GM18499 (cell line): Measurements from ENCODE around the gene CAMK1D.

Experiments
- ATAC-seq: cut with Tn5 transposase; IDR thresholded peaks from one replicate; pipeline ENCODE4 v1.9.1; 2021; ENCODE audit warnings: moderate number of reproducible peaks; ENCODE audit not compliant: insufficient read depth, unreplicated experiment

Gene CAMK1D

DNA sequence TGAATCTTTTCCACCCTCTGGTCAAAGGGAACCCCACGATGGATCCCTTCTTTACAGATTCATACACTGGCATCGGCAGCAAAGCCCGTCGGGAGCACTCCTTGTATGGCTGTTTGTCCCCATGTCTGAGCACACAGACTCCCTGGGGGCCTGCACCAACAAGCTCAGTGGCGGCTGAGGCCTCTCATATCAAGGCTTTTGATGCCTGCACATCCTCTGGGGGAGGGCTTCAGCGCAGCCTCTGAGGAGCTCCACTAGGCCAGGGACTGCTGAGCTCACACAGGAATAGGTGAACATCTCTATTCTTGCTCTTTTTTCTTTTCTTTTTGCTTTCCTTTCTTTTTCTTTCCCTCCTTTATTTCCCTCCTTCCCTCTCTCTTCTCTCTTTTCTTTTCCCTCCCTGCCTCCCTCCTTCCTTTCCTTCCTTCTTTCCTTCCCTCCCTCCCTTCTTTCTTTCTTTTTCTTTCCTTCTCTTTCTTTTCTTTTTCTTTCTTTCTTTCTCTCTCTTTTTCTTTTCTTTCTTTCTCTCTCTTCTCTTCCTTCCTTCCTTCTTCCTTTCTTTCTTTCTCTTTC lies 477.5 kb downstream of the CAMK1D start:
- ATAC-seq, result no peak

DNA sequence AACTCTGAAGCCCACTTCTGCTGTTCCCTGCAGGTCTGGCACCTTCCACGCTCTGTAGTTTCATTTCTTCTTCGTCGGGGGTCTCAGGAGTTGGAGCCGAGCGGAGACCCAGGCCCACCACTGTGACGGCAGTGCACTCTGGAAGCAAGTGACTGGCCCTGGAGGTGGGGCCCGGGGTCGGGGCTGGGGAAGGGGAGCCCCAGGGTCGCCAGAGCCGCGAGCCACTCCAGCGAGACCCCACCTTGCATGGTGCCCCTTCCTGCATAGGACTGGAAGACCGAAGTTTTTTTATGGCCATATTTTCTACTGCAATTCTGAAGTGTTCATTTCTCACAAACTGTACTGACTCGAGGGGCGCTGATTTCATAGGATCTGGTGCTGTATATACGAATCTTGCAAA lies 479.4 kb downstream of the CAMK1D start:
- no peak for ATAC-seq

DNA sequence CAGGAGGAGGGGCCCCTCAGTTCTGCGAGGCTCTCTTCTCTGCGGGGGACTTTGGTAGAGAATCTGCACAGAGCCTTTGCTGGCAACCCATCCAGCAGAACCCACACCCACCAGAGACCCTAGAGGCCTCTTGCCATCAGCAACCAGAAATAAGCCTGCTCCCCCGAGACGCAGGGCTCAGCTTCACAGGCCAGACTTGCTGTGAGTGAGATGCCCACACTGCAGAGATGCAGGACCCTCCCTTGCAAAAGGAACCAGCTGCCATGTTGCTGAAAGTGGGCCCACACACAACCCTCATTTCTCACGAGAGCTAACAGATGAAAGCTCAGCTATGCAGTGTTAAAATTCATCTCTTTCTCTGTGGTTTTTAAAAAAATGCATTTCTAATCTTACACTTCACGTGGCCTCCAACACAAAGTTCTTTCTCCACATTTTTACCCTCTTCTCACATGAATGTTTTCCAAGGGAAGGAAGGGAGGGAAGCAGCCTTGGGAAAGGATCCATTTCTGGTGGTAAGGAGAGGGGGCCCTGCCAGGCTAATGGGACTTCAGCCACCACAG lies 480.6 kb downstream of the CAMK1D start:
- ATAC-seq, result no peak

DNA sequence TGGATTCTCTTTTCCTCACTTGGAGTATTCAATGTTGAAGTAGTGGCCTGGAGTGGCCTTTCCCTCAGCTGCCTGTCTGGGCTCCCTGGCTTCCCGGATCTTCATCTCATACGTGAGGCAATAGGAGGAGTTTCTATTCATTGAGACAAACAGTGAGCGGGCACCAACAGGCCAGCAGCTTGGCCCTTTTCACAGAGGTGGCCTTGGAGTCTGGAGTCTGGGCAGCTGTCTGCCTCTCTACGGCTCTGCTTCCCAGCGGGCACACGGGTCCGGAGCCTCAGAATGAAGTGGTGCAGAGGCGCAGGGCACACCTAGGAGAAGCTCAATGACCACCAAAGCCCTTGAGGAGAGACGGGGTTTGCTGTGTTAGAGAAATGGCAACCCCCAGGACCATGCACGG lies 482.7 kb downstream of the CAMK1D start:
- ATAC-seq, result no peak

DNA sequence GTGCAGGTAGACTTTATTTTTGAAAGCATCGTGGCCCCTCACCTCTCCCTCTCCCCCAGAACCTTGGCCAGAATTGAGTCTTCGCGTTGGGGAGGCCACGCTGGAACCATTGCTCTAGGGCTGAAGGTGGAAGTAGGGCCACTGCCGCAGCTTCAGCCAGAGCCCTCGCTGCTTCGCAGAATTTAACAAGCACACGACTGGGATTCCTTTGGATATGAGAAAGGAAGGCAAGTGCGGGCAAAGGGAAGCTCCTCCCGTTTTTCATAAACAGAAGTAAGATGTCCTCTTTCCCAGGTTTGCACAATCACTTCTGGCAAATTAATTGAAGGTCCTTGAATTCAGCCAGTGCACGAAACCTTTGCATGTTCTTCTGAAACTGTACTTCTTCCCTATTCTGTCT lies 484.1 kb downstream of the CAMK1D start:
- ATAC-seq, result no peak

DNA sequence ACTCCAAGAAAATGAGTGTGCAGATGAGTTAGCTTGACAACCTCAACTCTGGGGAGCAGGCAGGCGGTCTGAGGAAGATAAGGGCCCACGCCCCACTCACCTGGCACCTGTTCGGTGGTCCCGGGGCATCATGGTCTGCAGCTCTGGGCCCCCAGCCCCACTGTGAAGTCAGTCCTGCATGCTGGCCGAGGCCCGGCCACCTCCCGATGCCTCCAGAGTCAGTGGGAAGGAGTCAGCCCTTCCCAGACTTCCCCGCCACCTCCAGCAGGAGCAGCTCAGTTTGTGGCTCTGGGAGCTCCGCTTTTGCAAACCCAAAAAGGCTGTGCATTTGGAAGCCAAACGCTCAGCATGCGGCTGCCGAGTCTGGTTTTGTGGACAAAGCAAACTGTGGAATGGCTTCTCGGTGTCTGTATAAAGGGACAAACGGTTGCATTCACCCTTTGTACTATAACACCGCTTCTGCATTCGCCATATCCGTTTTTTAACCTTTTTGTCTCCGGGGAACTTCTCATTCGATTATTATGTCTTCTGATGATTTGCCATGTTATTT lies 484.8 kb downstream of the CAMK1D start:
- no peak for ATAC-seq

DNA sequence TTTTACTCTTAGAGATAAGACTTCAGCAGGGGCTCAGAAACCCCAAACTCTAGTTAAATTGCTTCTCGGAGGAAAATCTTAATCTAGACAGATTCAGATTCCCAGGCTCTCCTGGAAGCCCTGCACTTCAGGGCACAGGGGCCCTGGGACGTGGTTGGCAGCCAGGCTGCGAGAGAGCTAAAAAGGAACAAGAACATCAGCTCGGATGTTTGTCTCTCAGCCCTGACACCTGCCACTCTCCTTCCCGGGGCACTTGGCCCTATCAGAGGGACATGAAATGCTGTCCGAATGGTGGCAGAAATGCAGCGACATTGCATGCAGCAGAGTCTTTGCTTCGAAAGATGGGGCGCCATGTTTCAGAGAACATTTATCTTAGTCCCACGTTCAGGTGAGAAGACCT lies 485.4 kb downstream of the CAMK1D start:
- no peak for ATAC-seq

DNA sequence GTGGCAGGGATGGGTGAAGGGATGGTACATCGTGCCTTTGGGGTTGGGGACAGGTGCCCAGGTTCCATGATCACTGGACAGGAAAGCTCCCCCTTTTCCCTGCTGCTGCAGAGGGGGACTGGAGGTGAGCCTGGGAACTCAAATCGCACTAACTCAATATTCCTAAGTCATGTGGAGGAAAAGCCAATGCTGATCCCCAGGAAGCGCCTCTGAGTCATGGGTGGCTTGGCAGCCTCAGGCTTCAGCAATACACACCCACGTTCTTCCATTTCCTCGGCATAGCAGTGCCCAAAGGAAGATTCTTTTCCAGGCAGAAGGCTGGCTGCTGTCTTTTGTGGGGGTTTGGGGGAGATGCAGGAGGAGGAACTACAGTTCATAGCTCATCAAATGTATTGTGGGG lies 486.4 kb downstream of the CAMK1D start:
- ATAC-seq, result no peak

DNA sequence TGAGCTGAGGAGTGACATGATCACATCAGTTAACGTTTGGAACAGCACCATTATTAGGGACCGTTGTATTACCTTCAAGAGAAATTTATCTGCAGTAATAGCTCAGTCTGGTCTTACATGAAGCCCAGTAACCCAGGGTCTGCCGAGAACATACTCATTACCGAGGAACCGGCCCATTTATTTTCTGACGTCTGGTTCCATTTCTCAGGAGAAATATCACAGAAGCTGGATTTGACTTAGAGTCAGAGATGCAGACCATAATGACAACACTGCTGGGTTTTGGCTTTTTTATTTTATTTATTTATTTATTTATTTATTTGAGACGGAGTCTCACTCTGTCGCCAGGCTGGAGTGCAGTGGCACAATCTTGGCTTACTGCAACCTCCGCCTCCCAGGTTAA lies 489.0 kb downstream of the CAMK1D start:
- ATAC-seq, result no peak

DNA sequence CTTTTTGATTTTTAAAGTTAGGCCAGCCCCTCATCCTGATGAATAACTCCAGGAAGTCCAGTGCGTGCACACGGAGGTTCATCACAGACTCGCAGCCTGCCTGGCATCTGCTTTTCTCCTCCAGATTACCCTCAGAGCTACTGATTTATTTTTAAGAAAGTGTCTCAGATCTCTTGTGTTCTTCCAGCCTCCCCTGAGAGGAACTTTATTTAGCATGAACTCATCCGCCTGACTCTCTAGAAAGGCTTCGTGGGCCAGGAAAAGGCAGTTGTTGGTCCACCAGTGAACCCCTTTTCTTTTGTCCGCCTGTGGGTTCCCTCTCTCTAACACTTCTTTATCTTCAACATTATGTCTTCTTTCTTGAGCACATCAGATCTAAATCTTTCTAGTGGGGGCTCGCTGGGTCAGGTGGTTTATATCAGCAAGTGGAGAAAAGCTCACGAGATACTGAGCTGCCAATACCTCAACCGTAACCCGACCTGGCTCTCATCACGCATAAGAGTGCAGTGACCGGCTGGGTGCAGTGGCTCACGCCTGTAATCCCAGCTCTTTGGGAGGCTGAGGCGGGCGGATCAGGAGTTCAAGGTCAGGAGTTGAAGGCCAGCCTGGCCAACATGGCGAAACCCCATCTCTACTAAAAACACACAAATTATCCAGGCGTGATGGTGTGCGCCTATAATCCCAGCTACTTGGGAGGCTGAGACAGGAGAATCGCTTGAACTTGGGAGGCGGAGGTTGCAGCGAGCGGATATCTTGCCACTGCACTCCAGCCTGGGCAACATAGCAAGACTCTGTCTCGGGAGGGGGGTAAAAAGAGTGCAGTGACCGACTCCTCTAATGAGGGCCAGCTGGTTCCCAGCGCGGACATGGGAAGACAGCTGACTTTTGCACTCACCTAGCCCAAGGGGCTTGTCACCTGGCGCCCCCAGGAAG lies 489.9 kb downstream of the CAMK1D start:
- no peak for ATAC-seq

DNA sequence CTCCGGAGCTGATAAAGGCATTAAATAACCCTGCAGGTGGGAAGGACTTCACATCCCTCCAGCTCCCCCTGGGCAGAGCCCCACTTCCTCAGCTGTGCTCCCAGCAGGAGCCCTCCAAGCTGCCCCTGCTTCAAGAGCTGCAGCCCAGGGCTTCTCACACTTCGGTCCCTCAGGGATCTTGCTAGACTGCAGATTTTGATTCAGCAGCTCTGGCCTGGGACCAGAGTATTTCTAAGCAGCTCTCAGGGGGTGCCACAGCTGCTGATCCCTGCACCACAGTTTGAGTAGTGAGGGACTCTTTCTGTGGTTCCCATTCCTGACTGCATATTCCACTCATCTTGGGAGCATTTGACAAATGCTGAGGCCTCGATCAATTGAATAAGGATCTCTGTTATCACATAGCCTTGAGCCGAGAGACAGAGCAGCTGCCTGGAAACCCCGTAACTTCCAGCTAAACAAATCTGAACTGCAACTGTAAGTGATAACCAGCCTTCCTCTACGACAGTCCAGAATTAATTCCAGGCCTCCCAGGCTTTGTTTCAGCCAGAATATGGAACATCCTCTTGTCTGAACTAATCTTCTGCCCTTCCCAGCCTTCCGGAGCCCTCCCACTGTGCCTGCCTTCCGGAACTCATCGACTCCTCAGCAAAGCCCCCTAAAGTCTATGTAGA lies 490.7 kb downstream of the CAMK1D start:
- no peak for ATAC-seq

DNA sequence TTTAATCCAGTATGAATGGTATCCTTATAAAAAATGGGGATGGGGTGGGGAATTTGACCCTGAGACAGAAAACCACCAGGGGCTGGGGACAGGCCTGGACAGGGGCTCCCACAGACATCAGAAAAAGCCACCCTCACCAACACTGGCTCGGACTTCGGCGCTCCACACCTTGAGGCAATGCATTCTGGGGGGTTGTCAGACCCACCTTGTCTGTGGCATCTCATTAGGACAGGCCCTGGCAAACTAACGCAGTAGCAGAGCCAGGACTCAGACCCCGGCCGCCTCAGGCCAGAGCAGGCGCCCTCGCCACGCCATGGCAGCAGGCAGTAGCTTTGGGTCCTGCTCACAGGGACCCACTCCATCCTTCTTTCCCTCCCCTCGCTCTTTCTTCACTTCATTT lies 492.1 kb downstream of the CAMK1D start:
- ATAC-seq, result no peak

DNA sequence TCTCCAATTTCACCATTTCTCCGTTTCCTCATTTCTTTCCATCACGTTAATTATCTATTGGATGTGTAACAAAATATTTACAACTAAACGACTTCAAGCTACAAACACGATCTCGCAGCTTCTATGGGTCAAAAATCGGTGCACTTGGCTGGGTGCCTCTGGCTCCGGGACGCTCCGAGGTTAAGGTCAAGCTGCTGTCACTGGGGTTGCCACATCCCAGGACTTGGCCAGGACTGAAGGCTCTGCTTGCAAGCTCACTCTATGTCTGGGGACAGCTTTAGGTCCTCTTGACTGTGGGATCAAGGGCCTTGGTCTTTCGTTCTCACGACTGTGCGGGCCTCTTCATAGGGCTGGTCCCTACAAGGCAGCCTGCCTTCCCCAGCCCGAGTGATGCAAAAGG lies 492.5 kb downstream of the CAMK1D start:
- ATAC-seq, result no peak

DNA sequence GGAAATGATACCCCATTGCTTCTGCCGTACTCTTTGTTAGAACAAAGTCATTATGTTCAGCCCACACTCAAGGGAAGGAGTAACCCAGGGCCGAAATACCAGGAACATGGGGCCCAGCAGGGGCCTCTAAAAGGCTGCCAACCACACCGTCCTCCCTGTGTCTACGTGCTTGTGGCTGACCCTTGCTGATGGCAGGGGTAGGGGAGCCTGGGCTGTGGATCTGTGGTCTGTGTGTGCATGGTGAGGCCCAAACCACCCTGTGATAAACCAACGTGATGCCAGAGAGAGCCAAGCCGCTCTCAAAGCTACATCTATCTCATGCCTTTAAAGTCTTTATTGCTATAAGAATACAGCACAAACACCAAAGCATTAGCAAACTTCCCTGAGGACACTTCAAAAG lies 493.0 kb downstream of the CAMK1D start:
- no peak for ATAC-seq

DNA sequence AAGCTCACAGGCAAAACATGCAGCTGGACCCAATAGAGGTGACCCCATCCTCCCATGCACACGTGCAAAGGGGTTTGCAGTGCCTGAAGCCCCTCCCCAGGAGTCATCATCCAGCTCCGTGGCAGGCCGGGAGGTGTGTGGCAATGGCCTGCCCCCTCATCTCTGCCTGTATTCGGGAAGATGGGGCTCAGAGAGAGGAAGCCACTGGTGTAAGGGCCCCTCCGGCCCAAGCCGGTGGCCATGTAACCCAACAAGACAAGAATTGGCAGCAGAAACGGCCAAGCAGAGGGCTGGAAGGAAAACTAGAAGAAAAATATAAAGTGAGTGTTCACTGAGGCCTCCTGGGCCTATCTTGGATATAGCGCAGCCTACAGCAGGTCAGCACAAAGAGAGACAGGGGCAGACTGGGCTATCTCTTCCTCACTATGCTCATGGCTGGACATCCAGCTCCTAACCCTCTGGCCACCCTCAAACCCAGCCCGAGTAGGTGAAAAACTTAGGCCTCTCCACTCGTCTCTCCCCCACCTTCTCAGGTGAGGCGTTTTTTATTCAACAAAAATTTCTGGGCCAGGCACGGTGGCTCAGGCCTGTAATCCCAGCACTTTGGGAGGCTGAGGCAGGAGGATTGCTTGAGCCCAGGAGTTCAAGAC lies 494.1 kb downstream of the CAMK1D start:
- ATAC-seq, result no peak

DNA sequence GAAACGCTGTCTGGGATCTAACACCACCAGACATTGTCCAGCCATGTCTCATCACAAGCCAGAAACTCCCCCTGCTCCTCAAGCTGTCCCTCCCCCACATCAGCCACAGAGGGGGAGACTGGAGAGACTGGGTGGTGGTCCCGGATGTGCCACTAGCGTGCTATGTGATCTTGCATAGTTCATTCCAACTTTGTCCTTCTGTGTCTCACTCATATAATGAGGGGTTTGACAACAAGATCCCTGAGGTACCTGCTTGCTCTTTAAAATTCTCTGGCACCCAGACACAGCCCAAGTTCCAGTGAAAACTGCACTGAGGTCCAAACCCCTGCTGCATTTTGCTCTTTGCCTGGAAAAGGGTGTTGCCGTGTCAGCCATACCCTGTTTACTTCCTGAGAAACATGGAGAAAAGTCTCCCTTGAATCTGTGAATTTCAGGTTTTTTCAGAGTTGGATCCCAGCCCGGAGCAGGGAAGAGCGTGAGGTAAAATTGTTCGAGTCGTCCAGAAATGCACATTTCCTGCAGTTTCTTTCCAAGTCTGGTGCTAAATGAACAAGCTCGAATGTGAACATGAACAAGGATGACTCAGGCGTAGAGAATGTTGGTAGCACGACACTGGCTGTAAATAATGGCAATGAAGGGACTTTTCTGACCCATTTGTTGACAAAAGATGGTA lies 495.6 kb downstream of the CAMK1D start:
- ATAC-seq, result no peak

DNA sequence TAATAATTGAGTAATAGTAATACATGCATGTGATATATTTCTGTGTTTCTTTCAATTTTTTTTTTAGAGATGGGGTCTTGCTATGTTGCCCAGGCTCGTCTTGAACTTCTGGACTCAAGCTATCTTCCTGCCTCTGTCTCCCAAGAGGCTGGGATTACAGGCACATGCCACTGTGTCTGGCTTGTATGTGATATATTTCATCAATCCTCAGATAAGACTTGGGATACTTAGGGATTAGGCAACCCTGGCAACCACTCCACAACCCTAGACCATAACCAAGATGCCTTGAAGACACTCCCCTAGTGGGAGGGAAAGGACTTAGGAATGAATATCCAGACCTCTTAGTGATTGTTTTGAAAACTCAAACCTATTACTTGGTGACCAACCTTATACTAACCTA lies 497.4 kb downstream of the CAMK1D start:
- ATAC-seq, result no peak

DNA sequence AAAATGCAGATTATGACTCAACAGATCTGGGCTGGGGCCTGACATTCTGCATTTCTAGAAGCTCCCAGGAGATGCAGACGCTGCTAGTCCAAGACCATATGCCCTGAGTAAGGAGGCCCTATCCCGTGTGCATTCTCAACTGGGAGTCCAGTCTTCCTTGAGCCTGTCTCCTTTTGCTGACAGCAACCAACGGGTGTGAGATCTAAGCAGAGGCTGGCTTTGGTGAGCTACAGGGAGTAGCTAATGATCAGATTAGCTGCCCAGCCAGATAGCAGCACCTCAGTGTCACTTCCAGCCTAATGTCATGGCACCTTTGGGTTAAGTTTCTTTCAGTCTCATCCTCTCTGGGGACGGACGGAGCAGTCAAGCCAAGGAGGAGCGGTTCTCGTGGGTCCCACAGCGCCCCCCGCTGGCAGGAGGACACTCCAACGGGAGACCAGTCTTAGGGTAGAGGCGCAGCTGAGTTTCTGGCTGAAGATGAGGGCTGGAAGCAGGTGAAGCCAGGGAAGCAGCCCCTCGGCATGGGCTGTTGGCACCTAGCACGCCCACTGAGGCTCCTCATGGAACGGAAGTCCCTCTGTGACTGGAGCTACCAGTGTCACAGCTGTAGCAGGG lies 498.1 kb downstream of the CAMK1D start:
- no peak for ATAC-seq

DNA sequence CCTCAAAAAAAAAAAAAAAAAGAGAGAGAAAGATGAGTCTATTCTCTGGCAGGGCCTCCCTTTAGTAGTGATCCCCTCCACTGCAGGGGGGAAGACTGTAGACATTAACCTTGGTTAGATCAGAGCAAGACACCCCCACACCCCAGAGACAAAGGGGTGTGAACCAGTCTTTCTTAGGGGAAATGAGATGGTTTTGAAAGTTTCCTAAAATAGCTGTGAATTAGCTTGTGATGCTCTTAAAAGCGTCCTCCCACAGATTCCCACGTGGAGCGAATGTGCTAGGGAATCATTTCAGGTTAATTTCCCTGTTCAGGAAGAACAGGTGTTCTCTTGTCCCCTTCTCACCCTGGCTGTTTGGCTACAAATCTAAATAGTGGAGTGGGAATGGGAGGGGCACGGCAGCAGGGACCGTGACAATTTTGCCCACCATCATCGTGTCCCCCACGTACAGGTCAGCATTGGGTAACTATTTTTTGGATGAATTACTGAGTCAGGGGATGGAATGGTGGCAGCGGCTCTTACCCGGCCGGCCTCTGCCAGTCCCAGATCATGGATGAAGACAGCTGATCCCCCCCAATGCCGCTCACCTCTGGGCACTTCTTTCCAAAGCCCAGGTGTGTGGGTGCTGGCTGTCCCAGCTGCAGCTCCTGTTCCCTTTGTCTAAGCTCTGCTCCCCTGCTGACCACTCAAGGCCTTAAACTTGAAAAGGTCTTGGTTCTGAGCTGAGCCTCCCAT lies 499.3 kb downstream of the CAMK1D start:
- no peak for ATAC-seq
